IPS-18c (cell line): ENCODE data around the gene FOXL2.

Source experiments
- H3K4me3 ChIP-seq: 2 replicates; pipeline ENCODE4 v1.7.0; 2013; ENCODE audit warnings: low read depth, mild to moderate bottlenecking, low read length, moderate library complexity; ENCODE audit not compliant: insufficient read depth
- H3K9me3 ChIP-seq: one replicate; pipeline ENCODE4 v1.6.1; 2013; ENCODE audit warnings: mild to moderate bottlenecking, low read length, moderate library complexity; ENCODE audit not compliant: control insufficient read depth, insufficient read depth

FOXL2 gene

DNA sequence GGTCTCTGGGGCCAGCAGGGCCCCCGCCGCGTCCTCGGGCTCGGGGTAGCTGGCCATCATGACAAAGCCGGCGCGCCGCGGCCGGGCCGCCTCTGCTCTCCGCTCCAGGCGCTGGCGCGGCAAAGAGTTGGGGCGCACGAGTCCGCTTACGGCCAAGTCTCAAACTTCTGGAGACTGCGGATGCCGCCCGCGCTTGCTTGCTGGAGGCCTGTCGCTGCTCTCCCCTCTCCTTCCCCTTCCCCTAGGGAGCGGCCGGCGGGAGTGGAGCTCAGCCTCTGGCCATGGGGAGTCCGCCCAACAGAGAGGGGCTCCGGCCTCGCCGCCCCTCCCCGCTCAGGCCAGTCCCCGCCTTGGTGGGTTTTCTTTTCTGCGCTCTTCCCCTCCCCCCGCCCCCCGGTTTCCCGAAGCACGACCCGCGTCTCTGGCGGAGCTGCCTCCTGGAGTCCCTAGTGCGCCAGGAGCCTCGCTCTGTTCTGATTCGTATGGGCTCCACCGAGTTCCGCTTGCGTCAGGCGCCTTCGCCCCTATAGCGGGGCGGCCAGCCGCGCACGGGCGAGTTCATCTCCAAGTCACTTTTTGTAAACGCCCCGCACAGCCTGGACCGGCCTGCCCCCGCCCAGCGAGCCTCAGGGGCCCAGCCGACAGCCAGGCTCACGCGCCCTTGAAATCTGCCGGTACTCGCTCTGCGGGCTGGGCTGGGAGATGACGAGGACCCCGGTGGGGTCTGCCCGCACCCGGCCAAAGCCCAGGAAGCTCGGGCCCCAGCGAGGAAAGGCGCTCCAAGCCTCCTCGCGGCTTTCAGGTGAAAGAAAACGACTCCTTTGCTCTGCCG lies at the start of gene FOXL2, which contains the start of gene FOXL2NB:
Gene FOXL2 (minus strand): TSS at position 475 of the 832 bp plus-strand sequence. CDS start 415 bp downstream, at position 60.
Gene FOXL2NB (plus strand): TSS at position 555 of the 832 bp plus-strand sequence. CDS start 148 bp downstream, at position 703.
- H3K4me3 ChIP-seq = peak within 1 kb of the TSS; percentile 46
- H3K9me3 ChIP-seq = peaks cover 2% of the 10 kb centered on the region

DNA sequence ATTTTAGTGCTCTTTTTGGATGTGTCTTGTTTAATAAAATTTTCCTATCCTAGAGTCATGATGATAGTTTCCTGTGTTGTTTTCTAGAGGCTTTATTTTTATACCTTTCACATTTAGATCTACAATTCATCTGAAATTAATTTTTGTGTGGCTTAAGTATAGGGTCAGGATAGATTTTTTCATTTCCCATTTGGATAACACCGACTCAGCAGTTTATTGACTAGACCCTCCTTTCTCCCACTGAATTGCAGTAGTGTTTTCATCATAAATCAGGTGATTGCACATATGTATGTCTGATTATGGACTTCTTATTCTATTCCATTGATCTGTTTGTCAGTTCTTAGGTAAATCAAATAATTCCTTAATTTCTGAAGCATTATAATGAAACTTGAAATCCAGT lies 48.8 kb upstream of the FOXL2 start:
- H3K4me3 ChIP-seq = no peak overlapping the region

DNA sequence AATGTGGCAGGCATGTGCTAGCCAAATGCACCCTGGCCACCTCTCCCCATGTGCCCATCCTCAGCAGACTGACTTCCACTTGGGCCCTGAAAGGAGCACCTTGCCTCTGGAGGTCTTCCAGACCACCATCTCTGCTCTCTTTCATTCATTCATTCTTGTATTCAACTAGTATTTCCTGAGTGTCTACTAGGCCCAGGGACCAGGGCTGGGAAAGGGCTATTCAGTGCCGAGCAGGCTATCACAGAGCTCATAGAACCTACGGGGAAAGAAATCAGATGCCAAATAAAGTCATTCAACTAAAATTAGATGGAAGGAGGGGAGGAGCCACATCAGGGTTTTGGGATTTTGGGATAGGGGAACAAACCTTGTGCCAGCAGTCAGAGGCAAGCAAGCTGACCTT lies 40.2 kb upstream of the FOXL2 start:
- H3K9me3 ChIP-seq = no peaks in the 10 kb centered on the region
- H3K4me3 ChIP-seq = no peak overlapping the region

More for the DNA sequence above, 48.8 kb upstream of the FOXL2 start:
- H3K9me3 ChIP-seq = no peaks in the 10 kb centered on the region

DNA sequence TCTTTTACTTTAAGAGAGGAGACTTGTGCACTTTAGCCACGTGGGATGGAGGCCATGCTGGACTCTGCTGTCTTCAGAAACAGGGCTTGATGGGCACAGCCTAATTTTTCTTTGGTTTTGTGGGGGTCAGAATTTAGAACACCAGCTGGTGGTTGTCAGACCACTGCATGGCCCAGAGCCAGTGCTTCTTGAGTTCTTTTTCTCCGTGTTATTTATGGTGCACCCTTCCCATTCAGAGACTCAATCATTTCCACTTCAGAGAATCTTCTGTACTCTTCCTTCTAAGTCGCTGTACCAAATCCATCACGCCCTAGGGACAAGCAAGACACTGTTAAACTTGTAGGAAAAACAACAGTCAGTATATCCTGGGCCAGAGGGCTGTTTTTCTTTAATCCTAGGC lies 39.0 kb upstream of the FOXL2 start:
- Histone ChIP-seq H3K9me3 (no peaks in the 10 kb centered on the region), H3K4me3 (no peak overlapping the region)

DNA sequence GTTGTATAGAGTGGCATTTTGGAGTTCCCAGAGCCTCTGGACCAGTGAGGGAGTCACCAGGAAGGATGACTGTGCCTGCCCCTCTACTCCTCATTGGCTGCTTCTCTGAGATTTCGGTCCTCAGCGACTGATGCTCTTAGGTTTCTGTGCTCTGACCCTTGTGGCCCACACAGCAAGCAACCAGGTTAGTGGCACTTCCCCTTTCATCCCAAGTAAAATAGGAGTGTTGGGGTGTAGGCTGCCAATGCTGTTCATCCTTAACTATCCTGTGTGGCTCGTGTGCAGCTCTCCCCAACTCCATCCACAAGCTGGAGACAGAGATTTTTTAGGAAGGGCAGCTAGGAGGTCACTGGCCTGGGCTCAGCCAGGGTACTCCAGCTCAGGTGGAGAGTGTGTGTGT lies 37.9 kb upstream of the FOXL2 start:
- Histone ChIP-seq H3K4me3 (no peak overlapping the region), H3K9me3 (no peaks in the 10 kb centered on the region)

DNA sequence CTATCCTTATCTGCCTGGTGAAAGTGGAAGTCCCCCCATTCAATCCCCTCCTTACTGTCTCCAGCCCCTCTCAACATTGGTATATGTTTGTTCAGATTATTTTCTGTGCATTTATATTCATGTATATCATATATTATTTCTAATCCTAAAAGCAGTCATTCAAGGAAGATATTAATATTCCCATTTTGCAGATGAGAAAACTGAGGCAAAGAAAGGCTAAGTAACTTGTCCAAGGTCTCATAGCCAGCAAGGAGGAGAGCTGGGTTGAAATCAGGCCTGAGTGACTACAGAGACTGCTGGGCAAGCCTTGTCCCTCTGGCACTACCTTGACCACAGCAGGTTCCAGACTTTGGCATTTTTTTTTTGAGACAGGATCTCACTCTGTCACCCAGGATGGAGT lies 29.1 kb upstream of the FOXL2 start:
- no peak overlapping the region for H3K4me3 ChIP-seq
- no peaks in the 10 kb centered on the region for H3K9me3 ChIP-seq

DNA sequence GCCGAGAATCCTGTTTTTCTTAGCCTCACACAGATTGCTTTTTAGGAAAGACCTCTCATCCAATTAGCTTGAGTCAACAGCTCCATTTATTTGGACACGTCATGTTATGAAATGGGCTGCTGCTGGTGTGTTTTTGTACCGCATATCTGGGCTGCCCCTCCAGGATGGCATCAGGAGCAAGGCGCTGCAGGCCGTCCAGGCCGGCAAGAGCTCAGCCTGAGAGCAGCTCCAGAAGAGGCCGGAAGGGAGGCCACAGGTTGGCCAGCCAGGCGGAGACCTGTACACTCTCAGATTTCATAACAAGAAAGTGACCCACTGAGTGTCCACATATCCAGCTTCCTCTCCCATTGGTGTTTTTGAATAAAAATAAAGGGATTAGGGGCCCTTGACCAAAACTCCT lies 28.4 kb upstream of the FOXL2 start:
- H3K9me3 ChIP-seq = no peaks in the 10 kb centered on the region
- no peak overlapping the region for H3K4me3 ChIP-seq

DNA sequence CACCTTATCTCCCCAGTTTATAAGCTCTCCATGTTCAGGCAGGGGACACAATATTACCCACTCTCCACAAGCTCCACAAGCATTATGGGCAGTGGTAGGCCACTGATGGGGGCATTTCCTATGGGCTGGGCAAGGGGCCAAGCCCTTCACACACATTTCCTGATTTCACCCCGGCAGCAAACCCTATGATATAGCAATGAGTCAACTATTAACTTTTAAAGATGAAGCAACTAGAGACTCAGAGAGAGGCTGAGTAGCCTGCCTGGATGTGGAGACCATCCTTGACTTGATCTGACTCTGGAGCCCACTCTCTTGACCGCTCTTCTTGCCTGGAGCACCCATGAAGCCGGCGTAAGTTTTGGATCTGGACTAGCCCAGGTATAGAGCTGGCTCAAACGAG lies 27.5 kb upstream of the FOXL2 start:
- Histone ChIP-seq H3K4me3 (no peak overlapping the region), H3K9me3 (no peaks in the 10 kb centered on the region)

DNA sequence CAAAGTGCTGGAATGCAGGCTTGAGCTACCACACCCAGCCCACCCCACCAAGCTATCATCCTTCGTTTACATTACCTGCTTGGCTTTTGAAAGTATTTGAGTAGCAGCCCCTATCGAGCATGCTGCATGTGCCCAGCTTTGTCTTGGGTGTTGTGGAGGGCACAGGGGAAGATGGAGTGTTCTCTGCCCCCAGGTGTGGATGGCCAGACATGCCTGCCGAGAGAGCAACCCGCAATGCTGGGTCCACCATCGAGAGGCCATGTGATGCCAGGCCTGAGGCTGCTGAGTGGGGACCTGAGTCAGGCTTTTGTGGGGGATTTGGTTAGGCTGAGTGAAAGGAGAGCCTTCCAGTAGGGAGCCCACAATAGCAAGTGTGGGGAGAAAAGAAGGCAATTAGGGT lies 26.0 kb upstream of the FOXL2 start:
- Histone ChIP-seq H3K4me3 (no peak overlapping the region), H3K9me3 (no peaks in the 10 kb centered on the region)

DNA sequence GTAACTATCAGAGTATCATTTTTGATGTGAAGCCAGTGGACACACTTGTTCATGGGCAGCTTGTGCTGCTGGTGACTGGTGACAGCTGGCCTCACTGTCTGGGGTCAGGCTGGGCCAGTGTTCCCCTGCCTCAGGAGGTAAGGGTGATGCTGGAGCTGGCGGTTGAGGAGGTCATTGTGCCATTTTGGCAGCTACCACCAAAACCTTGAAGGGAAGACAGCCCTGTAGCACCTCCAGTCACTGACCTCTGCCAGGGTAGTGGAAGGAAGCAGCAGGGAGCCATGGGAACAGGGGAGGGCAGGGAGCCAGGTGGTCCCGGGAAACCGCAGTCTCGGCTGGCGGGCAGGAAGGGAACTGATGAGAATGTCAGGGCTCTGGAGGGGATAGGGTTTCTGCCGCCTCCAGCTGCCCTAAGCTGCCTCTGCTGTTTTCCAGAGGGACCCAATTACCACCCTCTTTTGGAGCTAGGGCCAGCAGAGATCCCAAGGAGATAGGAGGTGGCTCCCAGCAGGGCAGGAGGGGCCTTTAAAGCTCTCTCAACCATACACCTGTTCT lies 24.9 kb upstream of the FOXL2 start:
- Histone ChIP-seq H3K9me3 (no peaks in the 10 kb centered on the region), H3K4me3 (no peak overlapping the region)

DNA sequence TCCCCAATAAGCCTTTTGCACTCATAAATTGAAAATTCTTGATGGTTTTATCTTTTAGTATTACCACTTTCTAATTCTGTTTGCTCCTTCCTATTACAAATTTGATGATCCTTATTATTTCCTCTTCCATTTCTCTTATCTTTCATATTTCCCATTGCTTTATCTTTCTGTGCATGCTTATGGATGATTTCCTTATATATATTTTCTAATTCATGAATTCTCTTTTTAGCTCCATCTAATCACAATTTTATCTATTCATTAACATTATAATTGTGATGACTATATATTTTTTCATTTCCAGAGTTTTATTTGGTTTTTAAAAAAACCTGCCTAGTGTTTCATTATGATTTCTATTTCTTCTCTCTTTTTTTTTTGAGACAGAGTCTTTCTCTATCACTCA lies 18.0 kb upstream of the FOXL2 start:
- Histone ChIP-seq H3K4me3 (no peak overlapping the region), H3K9me3 (peaks cover 4% of the 10 kb centered on the region)

DNA sequence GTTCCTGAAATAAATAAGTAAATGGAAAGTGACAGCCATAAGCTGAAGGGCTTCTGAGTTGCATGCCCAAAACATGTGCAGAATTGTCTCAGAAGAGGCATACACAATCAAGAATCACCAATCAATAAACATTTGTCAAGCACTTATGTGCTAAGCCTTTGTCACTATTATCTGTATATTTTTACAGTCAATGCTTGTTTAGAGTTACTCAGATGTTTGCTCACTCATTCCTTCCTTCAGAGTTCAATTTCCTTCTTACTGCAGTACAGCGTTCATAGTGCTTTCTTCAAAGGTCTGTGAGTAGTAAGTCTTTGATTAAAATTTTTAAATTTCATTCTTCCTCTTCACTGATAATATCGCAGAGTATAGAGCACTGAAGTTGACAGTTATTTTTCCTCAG lies 17.3 kb upstream of the FOXL2 start:
- peaks cover 4% of the 10 kb centered on the region for H3K9me3 ChIP-seq
- H3K4me3 ChIP-seq = no peak overlapping the region

DNA sequence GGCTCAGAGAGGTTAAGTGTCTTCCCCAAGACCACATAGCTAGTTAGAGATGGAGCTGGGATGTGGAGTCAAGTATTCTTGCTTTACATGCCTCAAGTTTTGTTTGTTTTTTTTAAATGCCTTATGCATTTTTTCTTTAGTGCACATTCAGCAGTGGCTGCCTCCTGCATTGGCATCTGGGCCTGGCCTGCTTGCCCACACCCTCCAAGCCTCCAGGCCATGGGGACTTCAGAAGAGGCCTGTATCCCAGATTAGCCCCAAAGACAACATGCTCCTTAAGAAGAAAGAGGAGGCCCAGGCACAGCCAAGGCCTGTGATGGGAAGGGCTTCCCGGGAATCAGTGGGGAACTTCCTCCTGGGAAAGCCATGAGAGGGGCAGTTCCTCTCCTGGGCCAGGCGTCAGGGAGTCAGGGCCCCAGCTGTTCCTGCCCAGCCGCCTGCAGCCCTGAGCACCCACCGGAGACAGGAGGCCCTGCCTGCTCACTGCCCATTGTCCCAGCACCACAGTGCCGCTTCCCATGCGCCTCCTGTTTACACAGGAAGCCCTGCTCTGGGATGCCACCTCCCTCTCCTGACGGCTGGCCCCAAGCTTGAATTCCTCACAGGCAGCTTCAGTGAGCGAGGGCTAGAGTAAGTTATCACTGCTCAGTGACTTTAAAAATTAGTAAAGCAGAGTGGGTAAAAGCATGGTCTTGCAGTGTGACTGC lies 16.1 kb upstream of the FOXL2 start:
- Histone ChIP-seq H3K9me3 (peaks cover 4% of the 10 kb centered on the region), H3K4me3 (no peak overlapping the region)

DNA sequence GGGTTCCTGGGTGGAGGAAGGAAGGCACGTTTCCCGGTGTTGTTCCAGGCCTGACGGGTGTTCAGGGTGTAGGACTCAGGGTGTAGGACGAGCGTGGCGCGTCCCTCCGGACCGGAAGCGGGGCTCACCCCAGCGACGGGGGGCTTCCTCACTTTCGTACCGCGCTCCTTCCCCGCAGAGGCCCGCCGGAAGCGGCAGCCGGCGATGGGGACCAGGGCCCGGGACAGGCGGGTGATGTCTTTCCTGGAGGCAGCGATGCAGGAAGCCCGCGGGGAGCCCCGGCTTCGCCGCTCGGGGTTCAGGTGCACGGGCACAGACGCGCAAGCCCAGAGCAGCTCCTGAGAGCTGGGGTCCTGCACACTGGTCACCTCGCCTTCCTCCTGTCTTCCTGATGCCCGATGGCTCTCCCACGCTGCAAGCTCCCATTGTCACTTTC lies 13.5 kb upstream of the FOXL2 start:
- H3K9me3 ChIP-seq = peaks cover 4% of the 10 kb centered on the region
- H3K4me3 ChIP-seq = no peak overlapping the region

DNA sequence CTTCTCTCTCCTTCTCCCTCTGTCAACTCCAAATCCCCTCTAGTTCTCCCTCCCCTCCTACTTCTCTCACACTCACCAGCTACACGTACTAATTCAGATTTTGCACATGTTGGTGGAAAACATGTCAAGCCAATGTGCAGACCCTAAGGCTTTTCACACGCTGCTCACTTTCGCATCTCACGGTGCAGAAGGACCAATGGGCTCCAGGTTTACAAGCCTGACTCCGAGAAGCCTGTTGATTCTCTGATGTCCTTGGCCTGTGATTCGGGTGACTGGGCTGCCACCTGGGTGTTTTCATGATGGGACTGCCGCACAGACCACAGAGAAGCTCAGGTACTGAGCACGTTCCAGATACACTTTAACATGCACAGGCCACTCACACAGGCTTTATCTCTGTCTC lies 3.8 kb upstream of the FOXL2 start:
- no peak overlapping the region for H3K4me3 ChIP-seq
- H3K9me3 ChIP-seq = peaks cover 2% of the 10 kb centered on the region

DNA sequence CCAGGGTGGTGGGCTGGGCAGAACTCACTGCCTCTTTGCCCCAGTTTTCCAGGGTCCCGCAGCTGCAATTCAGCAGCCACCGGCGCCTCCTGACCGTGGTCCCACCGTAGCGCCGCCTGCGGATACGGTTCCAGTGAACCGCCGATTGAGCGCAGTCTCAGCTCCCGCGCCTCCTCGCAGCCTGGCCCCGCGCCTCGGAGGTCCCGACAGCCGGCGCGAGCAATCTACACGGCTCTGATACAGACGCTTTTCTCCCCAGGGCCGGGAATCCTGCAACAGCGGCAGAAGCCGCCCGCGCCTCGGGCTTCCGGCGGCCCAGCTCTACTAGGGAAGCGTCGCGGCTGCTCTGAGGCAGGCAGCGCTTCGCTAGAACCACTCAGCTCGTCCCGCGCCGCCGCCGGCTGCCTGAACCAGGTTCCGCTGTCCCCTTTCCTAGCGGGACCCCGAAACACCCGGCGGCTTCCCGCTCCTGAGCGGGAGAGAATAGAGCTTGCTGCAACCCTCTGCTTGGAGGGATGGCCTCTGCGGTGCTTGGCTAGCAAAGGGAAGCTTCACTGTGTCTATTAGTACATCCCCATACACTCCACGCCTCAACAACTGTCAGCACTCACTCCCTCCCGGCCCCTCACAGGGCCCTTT lies 3.2 kb upstream of the FOXL2 start:
- peaks cover 2% of the 10 kb centered on the region for H3K9me3 ChIP-seq
- peak overlapping the region; percentile 34 for H3K4me3 ChIP-seq

DNA sequence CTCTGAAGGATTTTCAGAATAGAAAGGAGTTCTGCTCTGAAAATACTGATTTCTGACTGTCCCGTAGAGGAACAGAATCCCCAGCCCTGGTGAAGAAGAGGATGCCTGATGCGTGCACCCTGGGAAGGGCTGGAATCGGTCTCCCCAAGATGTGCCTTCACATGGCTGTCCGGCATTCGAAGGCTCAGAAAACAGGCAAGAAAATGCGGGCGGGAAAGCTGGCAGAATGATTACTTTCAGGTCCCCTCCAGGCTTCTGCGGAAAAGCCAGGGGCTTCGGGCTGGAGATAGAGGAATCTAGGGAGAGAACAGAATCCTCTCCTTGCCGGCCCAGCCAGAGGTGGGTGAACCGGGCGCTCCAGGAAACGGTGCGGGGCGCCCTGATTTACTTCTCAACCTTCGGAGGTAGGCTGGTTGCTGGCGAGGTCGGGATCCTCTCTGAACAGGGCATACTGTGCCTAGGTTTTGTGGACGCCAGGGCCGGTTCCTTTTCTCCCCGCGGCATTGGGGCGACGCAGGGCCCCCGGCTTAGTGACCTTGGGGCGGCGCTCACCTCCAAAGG lies 2.6 kb upstream of the FOXL2 start:
- H3K9me3 ChIP-seq = peaks cover 2% of the 10 kb centered on the region
- peak overlapping the region; percentile 34 for H3K4me3 ChIP-seq
